Chondrocyte (in vitro differentiated cells): ENCODE results near the gene INPP5F. TPM values are rescaled to one million over a fixed set of nuclear protein-coding genes. Genes with fewer than 3 reads are reported as not detected.
"Not testable (repeated sequence)": the region's sequence is repeated elsewhere in the genome, so short reads cannot be mapped to it uniquely, and the experiment has no call there.

Source experiments
- DNase-seq: peaks from one replicate; pipeline ENCODE4 v3.0.0; 2021; ENCODE audit warnings: mixed read lengths, low spot score
- H3K27ac Mint-ChIP-seq: one replicate; pipeline ENCODE4 v1.8.0; 2021; ENCODE audit warnings: mild to moderate bottlenecking, moderate library complexity, mixed read lengths; ENCODE audit not compliant: unreplicated experiment
- H3K27me3 Mint-ChIP-seq: 2 replicates; pipeline ENCODE4 v1.8.0; 2021; ENCODE audit warnings: low read depth, mixed read lengths
- H3K36me3 Mint-ChIP-seq: 2 replicates; pipeline ENCODE4 v1.8.0; 2021; ENCODE audit warnings: low read depth, mixed read lengths
- H3K4me1 Mint-ChIP-seq: 2 replicates; pipeline ENCODE4 v1.8.0; 2021; ENCODE audit warnings: low read depth, mild to moderate bottlenecking, mixed read lengths
- H3K4me3 Mint-ChIP-seq: one replicate; pipeline ENCODE4 v1.8.0; 2021; ENCODE audit warnings: mild to moderate bottlenecking, moderate library complexity, mixed read lengths; ENCODE audit not compliant: unreplicated experiment
- H3K9me3 Mint-ChIP-seq: 2 replicates; pipeline ENCODE4 v1.8.0; 2021; ENCODE audit warnings: low read depth, mixed read lengths
- CTCF ChIP-seq: fragments of 200-600 bp; sonication (generic); IDR thresholded peaks from 2 replicates; pipeline ENCODE4 v1.5.0; 2021; ENCODE audit warnings: antibody characterized with exemption, mild to moderate bottlenecking, moderate library complexity
- total RNA-seq: library from RNA; stranded (reverse); gene quantifications from 3 replicates; pipeline ENCODE4 v1.2.1, GENCODE V29; 2021

INPP5F gene
- total RNA-seq, 1 donor from 2014 or later = 56.4 TPM

- no peak for DNase-seq
- Mint-ChIP-seq H3K9me3 (no peaks in the 10 kb centered on the region), H3K27ac (peak overlapping the region; percentile 67), H3K36me3 (no peaks in the 10 kb centered on the region), H3K27me3 (no peaks in the 10 kb centered on the region), H3K4me3 (no peak overlapping the region), H3K4me1 (peaks cover 73% of the 10 kb centered on the region)
- TF ChIP-seq CTCF = no peak
These were observed 37.3 kb downstream of the INPP5F start for GRCh38 chr10:119762805-119763798.

- no peak overlapping the region for H3K27ac Mint-ChIP-seq
These were observed 42.7 kb downstream of the INPP5F start for GRCh38 chr10:119768455-119769094.

GRCh38 chr10:119769886-119770285 is 44.0 kb downstream of the INPP5F start:
- no peak overlapping the region for H3K4me3 Mint-ChIP-seq
- TF ChIP-seq CTCF = no peak
- DNase-seq = no peak
- no peak overlapping the region for H3K27ac Mint-ChIP-seq
- no peaks in the 10 kb centered on the region for H3K9me3 Mint-ChIP-seq
- H3K27me3 Mint-ChIP-seq = no peaks in the 10 kb centered on the region
- H3K36me3 Mint-ChIP-seq = no peaks in the 10 kb centered on the region
- peaks cover 39% of the 10 kb centered on the region for H3K4me1 Mint-ChIP-seq

More at GRCh38 chr10:119768455-119769094, 42.7 kb downstream of the INPP5F start:
- no peak for DNase-seq
- TF ChIP-seq CTCF = no peak
- no peaks in the 10 kb centered on the region for H3K27me3 Mint-ChIP-seq
- H3K4me1 Mint-ChIP-seq = peaks cover 45% of the 10 kb centered on the region
- no peak overlapping the region for H3K4me3 Mint-ChIP-seq
- H3K36me3 Mint-ChIP-seq = no peaks in the 10 kb centered on the region
- H3K9me3 Mint-ChIP-seq = no peaks in the 10 kb centered on the region

- Mint-ChIP-seq H3K9me3 (no peaks in the 10 kb centered on the region), H3K4me3 (no peak overlapping the region), H3K36me3 (no peaks in the 10 kb centered on the region), H3K27ac (no peak overlapping the region), H3K4me1 (peaks cover 44% of the 10 kb centered on the region), H3K27me3 (no peaks in the 10 kb centered on the region)
- no peak for TF ChIP-seq CTCF
- DNase-seq = no peak
These were observed 45.1 kb downstream of the INPP5F start for GRCh38 chr10:119770928-119771327.

GRCh38 chr10:119772334-119772733 is 46.5 kb downstream of the INPP5F start:
- Mint-ChIP-seq H3K4me3 (no peak overlapping the region), H3K4me1 (peaks cover 36% of the 10 kb centered on the region), H3K36me3 (no peaks in the 10 kb centered on the region), H3K27ac (no peak overlapping the region), H3K27me3 (no peaks in the 10 kb centered on the region), H3K9me3 (no peaks in the 10 kb centered on the region)
- TF ChIP-seq CTCF = no peak
- no peak for DNase-seq

- not testable (repeated sequence) for H3K27ac Mint-ChIP-seq, DNase-seq, H3K27me3 Mint-ChIP-seq, H3K9me3 Mint-ChIP-seq, H3K36me3 Mint-ChIP-seq, H3K4me3 Mint-ChIP-seq
- H3K4me1 Mint-ChIP-seq = peaks cover 29% of the 10 kb centered on the region
These were observed 47.2 kb downstream of the INPP5F start for GRCh38 chr10:119773041-119773440.
